HCT116 (cell line): ENCODE measurements around the gene PHF3. TPM values are rescaled to one million over a fixed set of nuclear protein-coding genes. Genes with fewer than 3 reads are reported as not detected.

ENCODE experiments used
- ATAC-seq: fragments of 200-7000 bp; cut with Tn5 transposase; 2 replicates; pipeline ENCODE4 v1.9.1; 2020; ENCODE audit warnings: mild to moderate bottlenecking, moderate library complexity
- BruUV-seq: library from RNA; stranded (reverse); fragments of 400-500 nt; replicated peaks from 2 replicates; lab custom pipeline; 2021; lab: Mats Ljungman, UMichigan
- CTCF ChIA-PET: fragments of 300-600 bp; sonication (Branson Sonifier 250); formaldehyde crosslinking; loops from one replicate; lab custom pipeline; 2021; ENCODE audit warnings: antibody characterized with exemption; lab: Charles Lee
- POLR2A ChIA-PET: fragments of 300-600, 350-600 bp; sonication (Branson Sonifier 250); formaldehyde crosslinking; loops from one replicate; lab custom pipeline; 2021; ENCODE audit warnings: antibody characterized with exemption; lab: Charles Lee
- RAD21 ChIA-PET, 2 experiments: fragments of 300-600 bp; sonication (Branson Sonifier 250); formaldehyde crosslinking; loops; one replicate each; lab custom pipeline; 2023; ENCODE audit warnings: low total read pairs in 2 of 2; ENCODE audit not compliant: uncharacterized antibody in 2 of 2, unreplicated experiment in 2 of 2, low non-redundant PET in 1 of 2; lab: Charles Lee
- DNase-seq: peaks from one replicate; pipeline ENCODE4 v3.0.0-alpha.2; 2010; ENCODE audit warnings: low read depth, low spot score
- H2AFZ ChIP-seq: fragments of 200-600 bp; shearing (Covaris generic), sonication (generic); 2 replicates; pipeline ENCODE4 v1.6.1; 2017; ENCODE audit warnings: low read depth, mixed run types, mixed read lengths, antibody characterized with exemption, low read length; ENCODE audit not compliant: poor library complexity, severe bottlenecking
- H3K27ac ChIP-seq: 2 replicates; pipeline ENCODE4 v1.5.1; 2012; ENCODE audit warnings: low read depth, low read length
- H3K27me3 ChIP-seq: fragments of 200-600 bp; sonication (generic); 2 replicates; pipeline ENCODE4 v1.6.1; 2016; ENCODE audit warnings: mixed run types, low read length, mixed read lengths; ENCODE audit not compliant: insufficient read depth
- H3K36me3 ChIP-seq, 2 experiments: fragments of 200-500 bp in 1 of 2; fragments of 200-600 bp in 1 of 2; sonication (Bioruptor generic) in 1 of 2; sonication (generic) in 1 of 2; 2 replicates each; pipeline versions ENCODE4 v1.5.1 to v1.6.1; 2014 to 2016; ENCODE audit warnings: low read length in 2 of 2, inconsistent platforms in 1 of 2, mixed read lengths in 1 of 2, mixed run types in 1 of 2; ENCODE audit not compliant: insufficient read depth in 2 of 2, control insufficient read depth in 1 of 2
- H3K4me1 ChIP-seq, 2 experiments: fragments of 200-600 bp in 1 of 2; sonication (generic) in 1 of 2; 2 replicates each; pipeline versions ENCODE4 v1.5.1 to v1.6.1; 2012 to 2017; ENCODE audit warnings: low read length in 2 of 2, inconsistent platforms in 1 of 2, mild to moderate bottlenecking in 1 of 2, mixed read lengths in 1 of 2, mixed run types in 1 of 2, moderate library complexity in 1 of 2; ENCODE audit not compliant: insufficient read depth in 2 of 2, control insufficient read depth in 1 of 2
- H3K4me2 ChIP-seq: fragments of 200-600 bp; sonication (generic); 2 replicates; pipeline ENCODE4 v1.6.1; 2017; ENCODE audit warnings: mixed run types, low read length, mixed read lengths
- H3K4me3 ChIP-seq, 2 experiments: fragments of 200-600 bp in 1 of 2; sonication (generic) in 1 of 2; replicated peaks in 1 of 2; 2 replicates each; pipeline ENCODE4 v1.5.1; 2011 to 2016; ENCODE audit warnings: low read length in 2 of 2, control low read depth in 1 of 2, low read depth in 1 of 2, mild to moderate bottlenecking in 1 of 2, mixed read lengths in 1 of 2, mixed run types in 1 of 2
- H3K79me2 ChIP-seq: fragments of 200-600 bp; sonication (generic); 2 replicates; pipeline ENCODE4 v1.6.1; 2017; ENCODE audit warnings: mild to moderate bottlenecking, mixed run types, low read length, moderate library complexity, mixed read lengths; ENCODE audit not compliant: insufficient read depth
- H3K9ac ChIP-seq: fragments of 200-600 bp; sonication (generic); 2 replicates; pipeline ENCODE4 v1.6.1; 2016; ENCODE audit warnings: low read length, mixed read lengths
- H3K9me2 ChIP-seq: fragments of 200-600 bp; sonication (generic), shearing (Covaris generic); 2 replicates; pipeline ENCODE4 v1.6.1; 2017; ENCODE audit warnings: mixed run types, mild to moderate bottlenecking, moderate library complexity; ENCODE audit not compliant: insufficient read depth
- H3K9me3 ChIP-seq, 2 experiments: fragments of 200-500 bp in 1 of 2; fragments of 200-600 bp in 1 of 2; sonication (Bioruptor generic) in 1 of 2; sonication (generic) in 1 of 2; 2 replicates each; pipeline ENCODE4 v1.6.1; 2014 to 2017; ENCODE audit warnings: low read length in 2 of 2, mixed read lengths in 2 of 2, inconsistent platforms in 1 of 2, low read depth in 1 of 2, mild to moderate bottlenecking in 1 of 2, mixed run types in 1 of 2, moderate library complexity in 1 of 2; ENCODE audit not compliant: control insufficient read depth in 1 of 2, insufficient read depth in 1 of 2
- H4K20me1 ChIP-seq: fragments of 200-600 bp; sonication (generic), shearing (Covaris generic); 2 replicates; pipeline ENCODE4 v1.6.1; 2017; ENCODE audit warnings: mixed run types, mild to moderate bottlenecking, moderate library complexity; ENCODE audit not compliant: insufficient read depth
- ATF3 ChIP-seq: IDR thresholded peaks from 2 replicates; pipeline ENCODE4 v1.6.1; 2012
- CBX3 ChIP-seq: IDR thresholded peaks from 2 replicates; pipeline ENCODE4 v1.6.1; 2012; ENCODE audit warnings: low read depth
- CEBPB ChIP-seq: IDR thresholded peaks from 2 replicates; pipeline ENCODE4 v1.6.1; 2012; ENCODE audit warnings: low read depth
- CTCF ChIP-seq, 3 experiments: fragments of 200-600 bp in 1 of 3; sonication (generic) in 1 of 3; IDR thresholded peaks in 2 of 3; conservative IDR thresholded peaks in 1 of 3; 2 replicates each; pipeline ENCODE4 v1.5.1; 2012 to 2017; ENCODE audit warnings: low read depth in 2 of 3, low read length in 2 of 3, antibody characterized with exemption in 1 of 3, borderline replicate concordance in 1 of 3, control low read depth in 1 of 3, mild to moderate bottlenecking in 1 of 3, mixed read lengths in 1 of 3, mixed run types in 1 of 3, moderate library complexity in 1 of 3; ENCODE audit not compliant: insufficient read depth in 1 of 3
- EGR1 ChIP-seq: IDR thresholded peaks from 2 replicates; pipeline ENCODE4 v1.6.1; 2012; ENCODE audit warnings: low read depth
- EZH2 ChIP-seq: fragments of 200-600 bp; sonication (generic); IDR thresholded peaks from 2 replicates; pipeline ENCODE4 v1.6.1; 2017; ENCODE audit warnings: antibody characterized with exemption, mixed run types
- EZH2phosphoT487 ChIP-seq: fragments of 200-600 bp; IDR thresholded peaks from 2 replicates; pipeline ENCODE4 v1.6.1; 2018; ENCODE audit warnings: antibody characterized with exemption, borderline replicate concordance
- FOSL1 ChIP-seq: IDR thresholded peaks from 2 replicates; pipeline ENCODE4 v1.6.1; 2012; ENCODE audit warnings: low read depth
- JUND ChIP-seq: IDR thresholded peaks from 2 replicates; pipeline ENCODE4 v1.6.1; 2012
- MAX ChIP-seq: IDR thresholded peaks from 2 replicates; pipeline ENCODE4 v1.6.1; 2012
- POLR2A ChIP-seq: IDR thresholded peaks from 2 replicates; pipeline ENCODE4 v1.7.0; 2011; ENCODE audit warnings: borderline replicate concordance; ENCODE audit not compliant: insufficient read depth, insufficient read length; ENCODE audit errors: extremely low read depth
- POLR2AphosphoS5 ChIP-seq: IDR thresholded peaks from 2 replicates; pipeline ENCODE4 v1.6.1; 2011; ENCODE audit warnings: mild to moderate bottlenecking, low read depth, low read length, moderate library complexity
- SIN3A ChIP-seq: IDR thresholded peaks from 2 replicates; pipeline ENCODE4 v1.6.1; 2012; ENCODE audit warnings: low read depth
- TCF7L2 ChIP-seq: IDR thresholded peaks from 2 replicates; pipeline ENCODE4 v1.7.0; 2011; ENCODE audit warnings: borderline replicate concordance, inconsistent platforms; ENCODE audit not compliant: insufficient read depth, insufficient read length; ENCODE audit errors: extremely low read depth
- YY1 ChIP-seq: IDR thresholded peaks from 2 replicates; pipeline ENCODE4 v1.6.1; 2011; ENCODE audit warnings: low read length, low read depth, moderate library complexity, mild to moderate bottlenecking; ENCODE audit not compliant: insufficient replicate concordance; ENCODE audit errors: extremely low read depth
- ZBTB33 ChIP-seq: IDR thresholded peaks from 2 replicates; pipeline ENCODE4 v1.6.1; 2011; ENCODE audit warnings: mild to moderate bottlenecking, low read length, moderate library complexity; ENCODE audit not compliant: insufficient replicate concordance; ENCODE audit errors: extremely low read depth
- ZFX ChIP-seq: fragments of 450-650 bp; IDR thresholded peaks from 2 replicates; pipeline ENCODE4 v1.6.1; 2017
- intact Hi-C: fragments of 100-400 bp; cut with micrococcal nuclease; formaldehyde crosslinking; loops from 2 replicates; pipeline ENCODE4 v1.10.0; 2022
- total RNA-seq: library from RNA; stranded (reverse); gene quantifications from one replicate; pipeline ENCODE4 v1.2.1, GENCODE V29; 2021; ENCODE audit not compliant: unreplicated experiment
- TF ChIP-seq, protein P1 (sequence below): IDR thresholded peaks from 2 replicates; pipeline ENCODE4 v1.6.1; 2012; ENCODE audit warnings: low read depth

PHF3 gene
- total RNA-seq, 1 experiment from 2014 or later = 51.1 TPM

GRCh38 chr6:63615590-63615989, 20.0 kb upstream of the PHF3 start:
- Histone ChIP-seq H3K27ac (no peak overlapping the region), H3K9me2 (no peaks in the 10 kb centered on the region), H4K20me1 (no peaks in the 10 kb centered on the region), H3K27me3 (no peaks in the 10 kb centered on the region), H3K9ac (no peak overlapping the region), H3K4me3 (no peak overlapping the region), H3K4me2 (no peak overlapping the region), H3K9me3 (no peaks in the 10 kb centered on the region), H3K36me3 (no peaks in the 10 kb centered on the region), H3K79me2 (no peaks in the 10 kb centered on the region), H3K4me1 (no peaks in the 10 kb centered on the region), H2AFZ (no peak overlapping the region)
- CTCF ChIA-PET = no interaction called here
- RAD21 ChIA-PET = no interaction called here
- no TSS peak for BruUV-seq
- POLR2A ChIA-PET = no interaction called here
- no peak for ATAC-seq
- intact Hi-C loops = no loop called here
- DNase-seq = no peak
- TF ChIP-seq POLR2AphosphoS5 = no peak
- TF ChIP-seq CTCF (IDR thresholded peaks at IDR 0.05 in 2 of 3, conservative IDR thresholded peaks at IDR 0.05 in 1 of 3; ENCODE audit: borderline replicate concordance in 1 of 3, insufficient read depth in 1 of 3, low read depth in 2 of 3, low read length in 2 of 3) = no peak
- no peak for TF ChIP-seq JUND
- TF ChIP-seq, protein P1, sequence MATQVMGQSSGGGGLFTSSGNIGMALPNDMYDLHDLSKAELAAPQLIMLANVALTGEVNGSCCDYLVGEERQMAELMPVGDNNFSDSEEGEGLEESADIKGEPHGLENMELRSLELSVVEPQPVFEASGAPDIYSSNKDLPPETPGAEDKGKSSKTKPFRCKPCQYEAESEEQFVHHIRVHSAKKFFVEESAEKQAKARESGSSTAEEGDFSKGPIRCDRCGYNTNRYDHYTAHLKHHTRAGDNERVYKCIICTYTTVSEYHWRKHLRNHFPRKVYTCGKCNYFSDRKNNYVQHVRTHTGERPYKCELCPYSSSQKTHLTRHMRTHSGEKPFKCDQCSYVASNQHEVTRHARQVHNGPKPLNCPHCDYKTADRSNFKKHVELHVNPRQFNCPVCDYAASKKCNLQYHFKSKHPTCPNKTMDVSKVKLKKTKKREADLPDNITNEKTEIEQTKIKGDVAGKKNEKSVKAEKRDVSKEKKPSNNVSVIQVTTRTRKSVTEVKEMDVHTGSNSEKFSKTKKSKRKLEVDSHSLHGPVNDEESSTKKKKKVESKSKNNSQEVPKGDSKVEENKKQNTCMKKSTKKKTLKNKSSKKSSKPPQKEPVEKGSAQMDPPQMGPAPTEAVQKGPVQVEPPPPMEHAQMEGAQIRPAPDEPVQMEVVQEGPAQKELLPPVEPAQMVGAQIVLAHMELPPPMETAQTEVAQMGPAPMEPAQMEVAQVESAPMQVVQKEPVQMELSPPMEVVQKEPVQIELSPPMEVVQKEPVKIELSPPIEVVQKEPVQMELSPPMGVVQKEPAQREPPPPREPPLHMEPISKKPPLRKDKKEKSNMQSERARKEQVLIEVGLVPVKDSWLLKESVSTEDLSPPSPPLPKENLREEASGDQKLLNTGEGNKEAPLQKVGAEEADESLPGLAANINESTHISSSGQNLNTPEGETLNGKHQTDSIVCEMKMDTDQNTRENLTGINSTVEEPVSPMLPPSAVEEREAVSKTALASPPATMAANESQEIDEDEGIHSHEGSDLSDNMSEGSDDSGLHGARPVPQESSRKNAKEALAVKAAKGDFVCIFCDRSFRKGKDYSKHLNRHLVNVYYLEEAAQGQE = no peak
- TF ChIP-seq EZH2phosphoT487 = no peak
- TF ChIP-seq ATF3 = no peak
- TF ChIP-seq SIN3A = no peak
- TF ChIP-seq YY1 = no peak
- TF ChIP-seq MAX = no peak
- no peak for TF ChIP-seq EZH2
- no peak for TF ChIP-seq EGR1
- no peak for TF ChIP-seq ZFX
- no peak for TF ChIP-seq TCF7L2
- no peak for TF ChIP-seq CEBPB
- no peak for TF ChIP-seq CBX3
- no peak for TF ChIP-seq FOSL1
- TF ChIP-seq POLR2A = no peak
- TF ChIP-seq ZBTB33 = no peak
